Measurements from ENCODE around the gene PLOD1. TPM values are rescaled to one million over a fixed set of nuclear protein-coding genes. Genes with fewer than 3 reads are reported as not detected.
"Not testable (repeated sequence)": the region's sequence is repeated elsewhere in the genome, so short reads cannot be mapped to it uniquely, and the experiment has no call there.

PLOD1 gene
- total RNA-seq, 1 experiment from 2014 or later, result 64.1 TPM

DNA sequence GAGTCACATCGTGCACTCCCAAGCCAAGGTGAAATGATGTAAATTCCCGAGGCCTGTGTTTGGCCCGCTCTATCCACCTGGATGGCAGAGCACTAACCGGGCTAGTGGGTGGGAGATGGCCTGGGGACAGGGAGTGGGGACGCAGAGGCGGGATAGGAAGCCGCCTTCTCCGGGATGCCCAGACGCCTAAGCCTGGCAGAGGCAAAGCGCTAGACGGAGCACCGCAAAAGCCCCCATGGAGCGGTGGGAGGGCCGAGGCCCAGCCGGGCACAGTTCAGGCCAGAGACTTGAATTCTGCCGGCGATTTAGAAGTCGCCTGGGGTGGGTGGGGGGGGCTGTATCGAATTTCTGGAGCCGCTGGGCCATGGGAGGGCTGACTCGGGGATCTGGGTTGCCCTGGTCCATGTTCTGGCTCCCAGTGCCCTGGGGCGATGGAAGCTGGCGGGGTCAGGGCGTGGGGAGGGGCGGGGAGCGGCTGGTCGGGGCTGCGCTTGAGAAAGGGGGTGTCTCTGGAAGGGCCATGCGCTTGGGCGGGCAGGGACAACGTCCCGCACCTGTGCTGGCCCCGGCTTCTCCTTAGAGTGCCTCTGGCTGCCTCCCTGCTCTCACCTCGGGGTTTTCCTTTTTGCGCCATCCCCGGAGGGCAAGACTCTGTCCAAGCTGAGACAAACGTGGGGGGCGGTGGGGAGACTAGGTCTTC, 36.3 kb upstream of the PLOD1 start:
- H4K20me1 ChIP-seq (ENCODE audit: insufficient read depth), result no peaks in the 10 kb centered on the region
- no peaks in the 10 kb centered on the region for H3K79me2 ChIP-seq (ENCODE audit: low read depth)
- H3K27me3 ChIP-seq (ENCODE audit: insufficient read depth, low read depth), result no peaks in the 10 kb centered on the region
- H3F3A ChIP-seq (ENCODE audit: insufficient read depth, low read depth), result peaks cover 7% of the 10 kb centered on the region; the same call in 1 of the 2 replicates
- no peak overlapping the region for H3K4me2 ChIP-seq
- no peak for TF ChIP-seq EZH2 (IDR thresholded peaks at IDR 0.05; ENCODE audit: low read depth)
- no peak for TF ChIP-seq CTCF (conservative IDR thresholded peaks at IDR 0.05)
- intact Hi-C loops (cut with micrococcal nuclease; ENCODE audit: unreplicated experiment), result loop anchor here (10.0 kb wide), 1 partner anchor 163 kb away; the partner anchor contains the start of gene AGTRAP
- ChIA-PET POLR2A (ENCODE audit: unreplicated experiment) (no interaction called here), CTCF (no interaction called here)
- no TSS peak for BruUV-seq (replicated peaks)
- no peak overlapping the region for H3K4me3 ChIP-seq
- no peak overlapping the region for H3K27ac ChIP-seq
- no peaks in the 10 kb centered on the region for H3K9me2 ChIP-seq (ENCODE audit: insufficient read depth)
- no peak for DNase-seq
- no peaks in the 10 kb centered on the region for H3K36me3 ChIP-seq (ENCODE audit: low read depth)
- H3K9me3 ChIP-seq (ENCODE audit: insufficient read depth, low read depth), result no peaks in the 10 kb centered on the region
- H3K4me1 ChIP-seq (replicated peaks; ENCODE audit: insufficient read depth), result peaks cover 5% of the 10 kb centered on the region; the same call in 1 of the 2 replicates
- H2AFZ ChIP-seq, result no peak overlapping the region

- ChIA-PET CTCF (no interaction called here), POLR2A (ENCODE audit: unreplicated experiment) (no interaction called here)
- no peak overlapping the region for H3K4me2 ChIP-seq
- no peaks in the 10 kb centered on the region for H3K9me2 ChIP-seq (ENCODE audit: insufficient read depth)
- no peaks in the 10 kb centered on the region for H3K79me2 ChIP-seq (ENCODE audit: low read depth)
- no peak overlapping the region for H2AFZ ChIP-seq
- no TSS peak for BruUV-seq (replicated peaks)
- TF ChIP-seq EZH2 (IDR thresholded peaks at IDR 0.05; ENCODE audit: low read depth) (no peak), CTCF (conservative IDR thresholded peaks at IDR 0.05) (no peak)
- H3K27ac ChIP-seq, result no peak overlapping the region
- H3K4me1 ChIP-seq (replicated peaks; ENCODE audit: insufficient read depth), result peaks cover 5% of the 10 kb centered on the region; the same call in 1 of the 2 replicates
- intact Hi-C loops (cut with micrococcal nuclease; ENCODE audit: unreplicated experiment), result loop anchor here (10.0 kb wide), 1 partner anchor 164 kb away; the partner anchor contains the start of gene AGTRAP
- H3K27me3 ChIP-seq (ENCODE audit: insufficient read depth, low read depth), result no peaks in the 10 kb centered on the region
- no peaks in the 10 kb centered on the region for H3K9me3 ChIP-seq (ENCODE audit: insufficient read depth, low read depth)
- H3F3A ChIP-seq (ENCODE audit: insufficient read depth, low read depth), result peaks cover 7% of the 10 kb centered on the region; the same call in 1 of the 2 replicates
- H4K20me1 ChIP-seq (ENCODE audit: insufficient read depth), result no peaks in the 10 kb centered on the region
- DNase-seq, result no peak
- H3K4me3 ChIP-seq, result no peak overlapping the region
- H3K36me3 ChIP-seq (ENCODE audit: low read depth), result no peaks in the 10 kb centered on the region
Measured at GRCh38 chr1:11898831-11899467, 35.6 kb upstream of the PLOD1 start.

DNA sequence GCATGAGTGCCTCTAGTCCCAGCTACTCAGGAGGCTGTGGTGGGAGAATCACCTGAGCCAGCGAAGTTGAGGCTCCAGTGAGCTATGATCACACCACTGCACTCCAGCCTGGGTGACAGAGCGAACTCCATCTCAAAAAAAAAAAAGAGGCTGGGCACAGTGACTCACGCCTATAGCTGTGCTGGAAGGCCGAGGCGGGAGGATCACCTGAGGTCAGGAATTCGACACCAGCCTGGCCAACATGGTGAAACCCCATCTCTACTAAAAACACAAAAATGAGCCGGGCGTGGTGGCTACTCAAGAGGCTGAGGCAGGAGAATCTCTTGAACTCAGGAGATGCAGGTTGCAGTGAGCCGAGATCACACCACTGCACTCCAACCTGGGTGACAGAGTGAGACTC, 33.1 kb upstream of the PLOD1 start:
- H3K9me3 ChIP-seq (ENCODE audit: insufficient read depth, low read depth); H3K4me1 ChIP-seq (replicated peaks; ENCODE audit: insufficient read depth); H3K27me3 ChIP-seq (ENCODE audit: insufficient read depth, low read depth); H3K9me2 ChIP-seq (ENCODE audit: insufficient read depth); H3K36me3 ChIP-seq (ENCODE audit: low read depth); H3K4me3 ChIP-seq; BruUV-seq (replicated peaks); H2AFZ ChIP-seq; H4K20me1 ChIP-seq (ENCODE audit: insufficient read depth); H3K79me2 ChIP-seq (ENCODE audit: low read depth); intact Hi-C loops (cut with micrococcal nuclease; ENCODE audit: unreplicated experiment); H3F3A ChIP-seq (ENCODE audit: insufficient read depth, low read depth): not testable (repeated sequence)
- Histone ChIP-seq H3K4me2 (peak overlapping the region; percentile 54), H3K27ac (peak overlapping the region; percentile 54; the same call in 1 of the 2 replicates)
- ChIA-PET POLR2A (ENCODE audit: unreplicated experiment) (interaction anchor here (0.7 to 0.9 kb wide), 2 partner anchors 8 to 70 kb away, joined by 3 to 4 read pairs; no protein-coding TSS in a partner anchor), CTCF (interaction anchor here (0.9 kb wide), 1 partner anchor 63 kb away, joined by 7 read pairs; no protein-coding TSS in a partner anchor)
- DNase-seq, result peak; percentile 75 to 80
